WTC11 (cell line): ENCODE data around the gene PAM.

ENCODE experiments used
- CBFB ChIP-seq: sonication (generic); formaldehyde crosslinking; IDR thresholded peaks from 2 replicates; pipeline ENCODE4 v1.8.1; 2022; ENCODE audit warnings: mild to moderate bottlenecking, low read depth, missing genetic modification reagents
- GRHL2 ChIP-seq: fragments of 250-450 bp; sonication (Bioruptor Pico); IDR thresholded peaks from 2 replicates; pipeline ENCODE4 v1.8.0; 2022; ENCODE audit warnings: mild to moderate bottlenecking, moderate library complexity; ENCODE audit not compliant: insufficient replicate concordance, severe bottlenecking
- IRF2 ChIP-seq: sonication (generic); formaldehyde crosslinking; IDR thresholded peaks from 2 replicates; pipeline ENCODE4 v1.8.0; 2022; ENCODE audit warnings: low read depth, missing genetic modification reagents, borderline replicate concordance
- JUN ChIP-seq: sonication (generic); formaldehyde crosslinking; IDR thresholded peaks from 2 replicates; pipeline ENCODE4 v1.8.0; 2023; ENCODE audit warnings: mild to moderate bottlenecking, missing genetic modification reagents
- KAT7 ChIP-seq: sonication (generic); formaldehyde crosslinking; IDR thresholded peaks from 2 replicates; pipeline ENCODE4 v1.8.1; 2023; ENCODE audit warnings: missing genetic modification reagents, mild to moderate bottlenecking, borderline replicate concordance
- NR2C2 ChIP-seq: sonication (generic); formaldehyde crosslinking; IDR thresholded peaks from 2 replicates; pipeline ENCODE4 v1.8.0; 2022; ENCODE audit warnings: mild to moderate bottlenecking, missing genetic modification reagents
- TEAD1 ChIP-seq: sonication (generic); formaldehyde crosslinking; IDR thresholded peaks from 2 replicates; pipeline ENCODE4 v1.8.0; 2022; ENCODE audit warnings: mild to moderate bottlenecking, missing genetic modification reagents
- ZNF232 ChIP-seq: sonication (generic); formaldehyde crosslinking; IDR thresholded peaks from 2 replicates; pipeline ENCODE4 v1.8.0; 2022; ENCODE audit warnings: mild to moderate bottlenecking, missing genetic modification reagents
- TF ChIP-seq, protein P1 (sequence below): fragments of 200-600 bp; IDR thresholded peaks from 2 replicates; pipeline ENCODE4 v1.8.0; 2022; ENCODE audit warnings: antibody characterized with exemption
- TF ChIP-seq, protein P2 (sequence below): sonication (generic); formaldehyde crosslinking; IDR thresholded peaks from 2 replicates; pipeline ENCODE4 v1.8.0; 2022; ENCODE audit warnings: mild to moderate bottlenecking, missing genetic modification reagents
- TF ChIP-seq, protein P3 (sequence below): sonication (generic); formaldehyde crosslinking; IDR thresholded peaks from 2 replicates; pipeline ENCODE4 v1.8.1; 2022; ENCODE audit warnings: low read depth, missing genetic modification reagents, borderline replicate concordance

DNA sequence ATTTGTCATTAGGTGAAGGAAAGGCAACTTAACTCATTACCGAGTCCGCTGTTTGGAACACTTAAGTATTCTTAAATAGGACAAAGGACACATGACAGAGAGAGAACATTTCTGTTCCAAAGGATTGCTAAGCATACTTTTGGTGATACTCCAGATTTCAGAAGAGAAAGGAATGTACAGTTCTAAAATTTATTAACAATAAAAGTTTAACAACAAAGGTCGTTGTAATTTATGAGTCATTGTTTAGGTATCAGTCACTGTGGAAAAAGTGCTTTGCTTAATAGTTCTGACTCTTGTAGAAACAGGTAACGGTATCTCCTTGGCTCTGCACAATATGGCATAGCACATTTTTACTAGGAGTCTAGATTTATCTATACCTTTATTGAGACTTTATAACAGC lies 36.3 kb upstream of the PAM start:
- TF ChIP-seq NR2C2 (CRISPR knock-in tag) (no peak), GRHL2 (CRISPR knock-in tag) (no peak), CBFB (no peak), KAT7 (CRISPR knock-in tag) (no peak), IRF2 (CRISPR knock-in tag) (no peak), TEAD1 (CRISPR knock-in tag) (no peak), ZNF232 (CRISPR knock-in tag) (no peak), JUN (no peak)
- TF ChIP-seq, protein P1, sequence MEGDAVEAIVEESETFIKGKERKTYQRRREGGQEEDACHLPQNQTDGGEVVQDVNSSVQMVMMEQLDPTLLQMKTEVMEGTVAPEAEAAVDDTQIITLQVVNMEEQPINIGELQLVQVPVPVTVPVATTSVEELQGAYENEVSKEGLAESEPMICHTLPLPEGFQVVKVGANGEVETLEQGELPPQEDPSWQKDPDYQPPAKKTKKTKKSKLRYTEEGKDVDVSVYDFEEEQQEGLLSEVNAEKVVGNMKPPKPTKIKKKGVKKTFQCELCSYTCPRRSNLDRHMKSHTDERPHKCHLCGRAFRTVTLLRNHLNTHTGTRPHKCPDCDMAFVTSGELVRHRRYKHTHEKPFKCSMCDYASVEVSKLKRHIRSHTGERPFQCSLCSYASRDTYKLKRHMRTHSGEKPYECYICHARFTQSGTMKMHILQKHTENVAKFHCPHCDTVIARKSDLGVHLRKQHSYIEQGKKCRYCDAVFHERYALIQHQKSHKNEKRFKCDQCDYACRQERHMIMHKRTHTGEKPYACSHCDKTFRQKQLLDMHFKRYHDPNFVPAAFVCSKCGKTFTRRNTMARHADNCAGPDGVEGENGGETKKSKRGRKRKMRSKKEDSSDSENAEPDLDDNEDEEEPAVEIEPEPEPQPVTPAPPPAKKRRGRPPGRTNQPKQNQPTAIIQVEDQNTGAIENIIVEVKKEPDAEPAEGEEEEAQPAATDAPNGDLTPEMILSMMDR = no peak
- TF ChIP-seq, protein P2, sequence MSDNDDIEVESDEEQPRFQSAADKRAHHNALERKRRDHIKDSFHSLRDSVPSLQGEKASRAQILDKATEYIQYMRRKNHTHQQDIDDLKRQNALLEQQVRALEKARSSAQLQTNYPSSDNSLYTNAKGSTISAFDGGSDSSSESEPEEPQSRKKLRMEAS (CRISPR knock-in tag) = no peak
- TF ChIP-seq, protein P3, sequence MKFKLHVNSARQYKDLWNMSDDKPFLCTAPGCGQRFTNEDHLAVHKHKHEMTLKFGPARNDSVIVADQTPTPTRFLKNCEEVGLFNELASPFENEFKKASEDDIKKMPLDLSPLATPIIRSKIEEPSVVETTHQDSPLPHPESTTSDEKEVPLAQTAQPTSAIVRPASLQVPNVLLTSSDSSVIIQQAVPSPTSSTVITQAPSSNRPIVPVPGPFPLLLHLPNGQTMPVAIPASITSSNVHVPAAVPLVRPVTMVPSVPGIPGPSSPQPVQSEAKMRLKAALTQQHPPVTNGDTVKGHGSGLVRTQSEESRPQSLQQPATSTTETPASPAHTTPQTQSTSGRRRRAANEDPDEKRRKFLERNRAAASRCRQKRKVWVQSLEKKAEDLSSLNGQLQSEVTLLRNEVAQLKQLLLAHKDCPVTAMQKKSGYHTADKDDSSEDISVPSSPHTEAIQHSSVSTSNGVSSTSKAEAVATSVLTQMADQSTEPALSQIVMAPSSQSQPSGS (CRISPR knock-in tag) = no peak
